Measurements from ENCODE around the gene SPDYE4.

The SPDYE4 gene

DNA sequence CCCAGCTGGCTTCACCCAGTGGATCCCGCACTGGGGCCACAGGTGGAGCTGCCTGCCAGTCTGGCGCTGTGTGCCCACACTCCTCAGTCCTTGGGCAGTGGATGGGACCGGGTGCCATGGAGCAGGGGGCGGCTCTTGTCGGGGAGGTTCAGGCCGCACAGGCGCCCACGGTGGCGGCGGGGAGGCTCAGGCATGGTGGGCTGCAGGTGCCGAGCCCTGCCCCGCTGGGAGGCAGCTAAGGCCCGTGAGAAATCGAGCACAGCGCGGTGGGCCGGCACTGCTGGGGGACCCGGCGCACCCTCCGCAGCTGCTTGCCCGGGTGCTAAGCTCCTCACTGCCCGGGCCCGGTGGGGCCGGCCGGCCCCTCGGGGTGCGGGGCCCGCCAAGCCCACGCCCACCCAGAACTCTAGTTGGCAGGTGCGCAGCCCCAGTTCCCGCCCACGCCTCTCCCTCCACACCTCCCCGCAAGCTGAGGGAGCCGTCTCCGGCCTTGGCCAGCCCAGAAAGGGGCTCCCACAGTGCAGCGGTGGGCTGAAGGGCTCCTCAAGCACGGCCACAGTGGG lies 40.3 kb downstream of the SPDYE4 start:
- no peak overlapping the region for H3K27ac ChIP-seq (ENCODE audit: low read length)
- no peaks in the 10 kb centered on the region for H3K36me3 ChIP-seq (replicated peaks; ENCODE audit: low read depth, low read length)
- H3K27me3 ChIP-seq (ENCODE audit: low read depth, low read length): peaks cover 2% of the 10 kb centered on the region; the same call in 1 of the 2 replicates
- H2AFZ ChIP-seq (ENCODE audit: low read depth, low read length): no peak overlapping the region
- no peak overlapping the region for H3K9ac ChIP-seq (ENCODE audit: low read length)
- H3K79me2 ChIP-seq (ENCODE audit: low read length): no peaks in the 10 kb centered on the region
- no peak overlapping the region for H3K4me2 ChIP-seq (ENCODE audit: low read length)
- H3K4me1 ChIP-seq (ENCODE audit: low read length): no peaks in the 10 kb centered on the region
- no peak for TF ChIP-seq EZH2phosphoT487 (IDR thresholded peaks at IDR 0.05; ENCODE audit: low read depth)
- TF ChIP-seq, protein P1, sequence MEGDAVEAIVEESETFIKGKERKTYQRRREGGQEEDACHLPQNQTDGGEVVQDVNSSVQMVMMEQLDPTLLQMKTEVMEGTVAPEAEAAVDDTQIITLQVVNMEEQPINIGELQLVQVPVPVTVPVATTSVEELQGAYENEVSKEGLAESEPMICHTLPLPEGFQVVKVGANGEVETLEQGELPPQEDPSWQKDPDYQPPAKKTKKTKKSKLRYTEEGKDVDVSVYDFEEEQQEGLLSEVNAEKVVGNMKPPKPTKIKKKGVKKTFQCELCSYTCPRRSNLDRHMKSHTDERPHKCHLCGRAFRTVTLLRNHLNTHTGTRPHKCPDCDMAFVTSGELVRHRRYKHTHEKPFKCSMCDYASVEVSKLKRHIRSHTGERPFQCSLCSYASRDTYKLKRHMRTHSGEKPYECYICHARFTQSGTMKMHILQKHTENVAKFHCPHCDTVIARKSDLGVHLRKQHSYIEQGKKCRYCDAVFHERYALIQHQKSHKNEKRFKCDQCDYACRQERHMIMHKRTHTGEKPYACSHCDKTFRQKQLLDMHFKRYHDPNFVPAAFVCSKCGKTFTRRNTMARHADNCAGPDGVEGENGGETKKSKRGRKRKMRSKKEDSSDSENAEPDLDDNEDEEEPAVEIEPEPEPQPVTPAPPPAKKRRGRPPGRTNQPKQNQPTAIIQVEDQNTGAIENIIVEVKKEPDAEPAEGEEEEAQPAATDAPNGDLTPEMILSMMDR (IDR thresholded peaks at IDR 0.05; ENCODE audit: low read depth, low read length): no peak
- no peaks in the 10 kb centered on the region for H4K20me1 ChIP-seq (ENCODE audit: insufficient read depth, low read length)
- no peak overlapping the region for H3K4me3 ChIP-seq (ENCODE audit: low read length)
- no peaks in the 10 kb centered on the region for H3K9me3 ChIP-seq (ENCODE audit: insufficient read depth, low read length)

DNA sequence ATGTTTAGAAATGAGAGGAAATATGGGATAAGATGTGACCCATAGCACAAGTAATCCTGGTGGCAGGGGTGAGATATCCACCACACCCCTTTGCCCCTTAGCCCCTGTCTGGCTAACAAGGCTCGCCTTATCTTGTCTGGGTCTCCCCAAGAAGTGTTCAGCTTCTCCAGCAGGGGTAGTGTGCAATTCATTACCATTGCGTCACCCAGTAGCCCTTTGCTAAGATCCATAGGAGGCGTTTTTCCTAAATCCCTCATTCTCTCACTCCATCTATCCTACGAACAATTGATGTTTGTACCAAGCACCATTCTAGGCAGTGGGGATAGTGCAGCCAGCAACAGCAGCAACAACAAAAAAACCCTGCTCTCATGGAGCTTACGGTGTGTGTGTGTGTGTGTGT lies 44.5 kb downstream of the SPDYE4 start:
- Histone ChIP-seq H3K27me3 (ENCODE audit: low read depth, low read length) (peaks cover 8% of the 10 kb centered on the region; the same call in 1 of the 2 replicates), H3K9me3 (ENCODE audit: insufficient read depth, low read length) (no peaks in the 10 kb centered on the region), H3K4me2 (ENCODE audit: low read length) (no peak overlapping the region), H3K27ac (ENCODE audit: low read length) (no peak overlapping the region), H3K79me2 (ENCODE audit: low read length) (no peaks in the 10 kb centered on the region), H2AFZ (ENCODE audit: low read depth, low read length) (no peak overlapping the region), H3K4me1 (ENCODE audit: low read length) (no peaks in the 10 kb centered on the region), H3K9ac (ENCODE audit: low read length) (no peak overlapping the region), H4K20me1 (ENCODE audit: insufficient read depth, low read length) (no peaks in the 10 kb centered on the region), H3K36me3 (replicated peaks; ENCODE audit: low read depth, low read length) (no peaks in the 10 kb centered on the region), H3K4me3 (ENCODE audit: low read length) (no peak overlapping the region)
- TF ChIP-seq, protein P1 (IDR thresholded peaks at IDR 0.05; ENCODE audit: low read depth, low read length): no peak
- TF ChIP-seq EZH2phosphoT487 (IDR thresholded peaks at IDR 0.05; ENCODE audit: low read depth): no peak

DNA sequence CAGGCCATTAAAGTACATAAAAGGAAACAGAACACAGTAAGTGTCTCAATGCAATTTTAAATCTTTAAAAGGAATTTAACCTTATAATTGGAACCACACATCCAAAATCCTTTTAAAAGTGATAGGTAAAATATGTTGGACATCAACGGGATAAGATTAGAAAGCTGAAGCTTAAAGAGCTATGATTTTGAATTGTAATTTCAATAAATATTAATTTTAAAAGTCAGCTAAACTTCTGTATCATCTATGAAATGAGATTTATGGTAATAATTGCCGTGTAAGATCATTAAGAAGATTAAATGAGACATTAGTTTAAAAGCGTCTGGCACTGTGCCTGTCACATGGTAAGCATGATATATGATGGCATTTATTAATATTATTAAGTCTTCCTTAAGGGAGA lies 45.0 kb downstream of the SPDYE4 start:
- no peaks in the 10 kb centered on the region for H3K79me2 ChIP-seq (ENCODE audit: low read length)
- no peak overlapping the region for H3K4me2 ChIP-seq (ENCODE audit: low read length)
- TF ChIP-seq EZH2phosphoT487 (IDR thresholded peaks at IDR 0.05; ENCODE audit: low read depth): no peak
- no peaks in the 10 kb centered on the region for H3K36me3 ChIP-seq (replicated peaks; ENCODE audit: low read depth, low read length)
- H2AFZ ChIP-seq (ENCODE audit: low read depth, low read length): no peak overlapping the region
- H4K20me1 ChIP-seq (ENCODE audit: insufficient read depth, low read length): no peaks in the 10 kb centered on the region
- H3K4me1 ChIP-seq (ENCODE audit: low read length): no peaks in the 10 kb centered on the region
- peaks cover 8% of the 10 kb centered on the region; the same call in 1 of the 2 replicates for H3K27me3 ChIP-seq (ENCODE audit: low read depth, low read length)
- H3K9me3 ChIP-seq (ENCODE audit: insufficient read depth, low read length): no peaks in the 10 kb centered on the region
- H3K9ac ChIP-seq (ENCODE audit: low read length): no peak overlapping the region
- H3K27ac ChIP-seq (ENCODE audit: low read length): no peak overlapping the region
- H3K4me3 ChIP-seq (ENCODE audit: low read length): no peak overlapping the region

DNA sequence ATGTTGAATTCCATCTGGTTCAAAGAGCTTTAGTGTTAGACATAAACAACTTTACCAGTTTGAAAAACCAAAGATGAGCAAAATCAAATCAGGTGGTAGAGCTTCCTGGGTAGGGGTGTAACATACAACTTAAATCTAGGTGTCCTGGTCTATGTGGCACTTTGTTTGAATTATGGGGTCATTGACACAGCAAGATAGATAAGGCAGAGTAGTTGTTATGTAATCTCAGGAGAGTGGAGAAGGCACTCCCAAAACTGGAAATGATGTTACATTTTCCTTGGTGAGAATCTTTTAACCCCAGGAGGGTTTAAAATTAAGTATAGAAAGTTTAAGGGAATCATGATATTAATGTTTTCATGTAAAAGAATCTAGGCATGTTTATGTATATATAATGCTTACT lies 45.6 kb downstream of the SPDYE4 start:
- Histone ChIP-seq H4K20me1 (ENCODE audit: insufficient read depth, low read length) (no peaks in the 10 kb centered on the region), H3K4me1 (ENCODE audit: low read length) (no peaks in the 10 kb centered on the region), H3K27me3 (ENCODE audit: low read depth, low read length) (peaks cover 8% of the 10 kb centered on the region; the same call in 1 of the 2 replicates), H3K9ac (ENCODE audit: low read length) (no peak overlapping the region), H3K36me3 (replicated peaks; ENCODE audit: low read depth, low read length) (no peaks in the 10 kb centered on the region), H2AFZ (ENCODE audit: low read depth, low read length) (no peak overlapping the region), H3K79me2 (ENCODE audit: low read length) (no peaks in the 10 kb centered on the region), H3K9me3 (ENCODE audit: insufficient read depth, low read length) (no peaks in the 10 kb centered on the region), H3K4me3 (ENCODE audit: low read length) (no peak overlapping the region), H3K27ac (ENCODE audit: low read length) (no peak overlapping the region), H3K4me2 (ENCODE audit: low read length) (no peak overlapping the region)
- TF ChIP-seq EZH2phosphoT487 (IDR thresholded peaks at IDR 0.05; ENCODE audit: low read depth): no peak
- TF ChIP-seq, protein P1 (IDR thresholded peaks at IDR 0.05; ENCODE audit: low read depth, low read length): no peak
